ENCODE measurements around the gene TRIM8. TPM values are rescaled to one million over a fixed set of nuclear protein-coding genes. Genes with fewer than 3 reads are reported as not detected.

TRIM8 gene
- polyA plus RNA-seq, 3 donors, result 39.4 to 183 (median 41.4) TPM

DNA sequence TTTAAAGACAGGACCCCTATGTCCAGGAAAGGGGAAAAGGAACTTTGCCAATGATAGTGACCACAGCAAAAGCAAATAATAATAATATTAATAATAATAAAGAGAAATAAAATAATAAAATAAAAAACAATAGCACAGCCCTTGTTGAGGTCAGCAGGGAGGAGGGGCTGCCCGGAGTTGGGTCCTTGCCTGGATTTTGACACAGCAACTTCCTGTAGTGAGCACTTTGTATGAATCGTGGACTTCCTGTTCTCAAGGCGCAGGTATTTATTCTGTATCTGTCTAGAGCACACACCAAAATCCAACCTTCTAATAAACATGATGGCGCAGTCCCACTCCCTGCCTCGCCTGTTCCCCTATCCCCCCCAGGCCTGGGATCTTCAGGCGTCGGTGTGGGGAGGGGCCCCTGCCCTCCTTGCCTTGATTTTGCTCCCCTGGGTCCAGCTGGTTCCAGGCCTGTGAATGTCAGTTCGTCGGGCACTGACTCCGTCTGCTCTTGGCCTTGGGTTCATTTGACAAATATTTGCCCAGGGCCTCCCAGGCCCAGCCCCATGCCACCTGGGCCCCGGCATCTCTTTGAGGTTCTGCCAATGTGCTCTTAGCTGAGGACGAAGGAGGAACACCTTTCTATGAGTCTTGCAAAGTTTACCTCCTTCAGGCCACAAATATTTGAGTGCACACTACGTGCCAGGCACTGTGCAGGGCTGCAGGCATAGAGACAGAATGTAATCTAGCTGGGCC is 13.9 kb downstream of the TRIM8 start:
- peak overlapping the region in 4 of 7 donors; percentile 22 to 84 (median 79) for H3K27ac Mint-ChIP-seq
- H3K36me3 ChIP-seq (replicated peaks in 1 of 2; ENCODE audit: control insufficient read depth in 1 of 2, insufficient read depth in 2 of 2, low read length in 2 of 2), result peaks cover 54 to 62% of the 10 kb centered on the region in 2 donors
- H3K9ac ChIP-seq (ENCODE audit: insufficient read depth, low read length, poor library complexity, severe bottlenecking), result no peak overlapping the region
- peak overlapping the region; percentile 14 to 31 for H3K27ac ChIP-seq (ENCODE audit: low read depth in 1 of 2, low read length in 2 of 2)
- H2AFZ ChIP-seq (ENCODE audit: insufficient read depth, low read depth, low read length, poor library complexity, severe bottlenecking), result no peak overlapping the region
- H3K27me3 ChIP-seq (ENCODE audit: control insufficient read depth in 2 of 2, insufficient read depth in 2 of 2, low read length in 2 of 2), result no peaks in the 10 kb centered on the region
- H3K27me3 Mint-ChIP-seq (ENCODE audit: low read depth in 3 of 3), result peaks cover 0 to 2% (median 0%) of the 10 kb centered on the region in 3 donors
- no peak overlapping the region for H3K4me3 Mint-ChIP-seq
- peaks cover 41% of the 10 kb centered on the region for H3K79me2 ChIP-seq (ENCODE audit: insufficient read depth, low read length)
- H3K9me3 ChIP-seq (replicated peaks in 1 of 2; ENCODE audit: control insufficient read depth in 1 of 2, insufficient read depth in 1 of 2, low read length in 2 of 2), result no peaks in the 10 kb centered on the region
- no peak overlapping the region for H3K4me3 ChIP-seq (replicated peaks in 1 of 3; ENCODE audit: low read depth in 2 of 3, low read length in 3 of 3)
- peaks cover 84% of the 10 kb centered on the region for H4K20me1 ChIP-seq (ENCODE audit: insufficient read depth, low read length)
- no peak overlapping the region for H3K4me2 ChIP-seq (replicated peaks; ENCODE audit: extremely low read depth, low read length, poor library complexity, severe bottlenecking)
- TF ChIP-seq, protein P1, sequence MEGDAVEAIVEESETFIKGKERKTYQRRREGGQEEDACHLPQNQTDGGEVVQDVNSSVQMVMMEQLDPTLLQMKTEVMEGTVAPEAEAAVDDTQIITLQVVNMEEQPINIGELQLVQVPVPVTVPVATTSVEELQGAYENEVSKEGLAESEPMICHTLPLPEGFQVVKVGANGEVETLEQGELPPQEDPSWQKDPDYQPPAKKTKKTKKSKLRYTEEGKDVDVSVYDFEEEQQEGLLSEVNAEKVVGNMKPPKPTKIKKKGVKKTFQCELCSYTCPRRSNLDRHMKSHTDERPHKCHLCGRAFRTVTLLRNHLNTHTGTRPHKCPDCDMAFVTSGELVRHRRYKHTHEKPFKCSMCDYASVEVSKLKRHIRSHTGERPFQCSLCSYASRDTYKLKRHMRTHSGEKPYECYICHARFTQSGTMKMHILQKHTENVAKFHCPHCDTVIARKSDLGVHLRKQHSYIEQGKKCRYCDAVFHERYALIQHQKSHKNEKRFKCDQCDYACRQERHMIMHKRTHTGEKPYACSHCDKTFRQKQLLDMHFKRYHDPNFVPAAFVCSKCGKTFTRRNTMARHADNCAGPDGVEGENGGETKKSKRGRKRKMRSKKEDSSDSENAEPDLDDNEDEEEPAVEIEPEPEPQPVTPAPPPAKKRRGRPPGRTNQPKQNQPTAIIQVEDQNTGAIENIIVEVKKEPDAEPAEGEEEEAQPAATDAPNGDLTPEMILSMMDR (IDR thresholded peaks at IDR 0.05), result no peak
- no peaks in the 10 kb centered on the region for H3K9me3 Mint-ChIP-seq
- DNase-seq, result peak in 2 of 3 donors; percentile 34 to 35
- H3K4me1 ChIP-seq (ENCODE audit: control insufficient read depth in 1 of 2, insufficient read depth in 2 of 2, low read length in 2 of 2), result peaks cover 34 to 57% of the 10 kb centered on the region in 2 donors
- intact Hi-C loops (cut with micrococcal nuclease), result no loop called here
- H3K4me1 Mint-ChIP-seq, result peaks cover 55% of the 10 kb centered on the region
- H3K36me3 Mint-ChIP-seq, result peaks cover 51 to 67% of the 10 kb centered on the region in 2 donors
- 66% methylated on average over 8 of the region's 13 CpGs for WGBS (ENCODE audit: insufficient coverage)

DNA sequence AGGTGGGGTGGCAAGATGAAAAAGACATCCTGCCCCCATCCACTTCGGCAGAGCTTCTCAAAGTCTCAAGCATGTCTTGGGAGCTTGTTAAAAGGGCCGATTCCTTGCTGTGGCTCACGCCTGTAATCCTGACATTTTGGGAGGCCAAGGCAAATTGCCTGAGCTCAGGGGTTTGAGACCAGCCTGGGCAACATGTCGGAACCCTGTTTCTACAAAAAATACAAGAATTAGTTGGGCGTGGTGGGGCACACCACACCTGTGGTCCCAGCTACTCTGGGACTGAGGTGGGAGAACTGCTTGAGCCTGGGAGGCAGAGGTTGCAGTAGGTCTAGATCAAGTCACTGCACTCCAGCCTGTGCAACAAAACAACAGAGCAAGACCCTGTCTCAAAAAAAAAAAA is 14.5 kb downstream of the TRIM8 start:
- Mint-ChIP-seq H3K9me3 (no peaks in the 10 kb centered on the region), H3K36me3 (peaks cover 44 to 61% of the 10 kb centered on the region in 2 donors), H3K4me3 (no peak overlapping the region), H3K27me3 (ENCODE audit: low read depth in 3 of 3) (peaks cover 0 to 2% (median 0%) of the 10 kb centered on the region in 3 donors), H3K27ac (no peak overlapping the region), H3K4me1 (peaks cover 48% of the 10 kb centered on the region)
- intact Hi-C loops (cut with micrococcal nuclease), result no loop called here
- no peaks in the 10 kb centered on the region for H3K9me3 ChIP-seq (replicated peaks in 1 of 2; ENCODE audit: control insufficient read depth in 1 of 2, insufficient read depth in 1 of 2, low read length in 2 of 2)
- no peak overlapping the region for H3K9ac ChIP-seq (ENCODE audit: insufficient read depth, low read length, poor library complexity, severe bottlenecking)
- H4K20me1 ChIP-seq (ENCODE audit: insufficient read depth, low read length), result peaks cover 78% of the 10 kb centered on the region
- DNase-seq, result no peak
- no peak overlapping the region for H2AFZ ChIP-seq (ENCODE audit: insufficient read depth, low read depth, low read length, poor library complexity, severe bottlenecking)
- H3K27ac ChIP-seq (ENCODE audit: low read depth in 1 of 2, low read length in 2 of 2), result peak overlapping the region; percentile 14 to 31
- no peak overlapping the region for H3K4me3 ChIP-seq (replicated peaks in 1 of 3; ENCODE audit: low read depth in 2 of 3, low read length in 3 of 3)
- H3K4me1 ChIP-seq (ENCODE audit: control insufficient read depth in 1 of 2, insufficient read depth in 2 of 2, low read length in 2 of 2), result peaks cover 31 to 54% of the 10 kb centered on the region in 2 donors
- TF ChIP-seq, protein P1 (IDR thresholded peaks at IDR 0.05), result no peak
- no peak overlapping the region for H3K4me2 ChIP-seq (replicated peaks; ENCODE audit: extremely low read depth, low read length, poor library complexity, severe bottlenecking)
- H3K27me3 ChIP-seq (ENCODE audit: control insufficient read depth in 2 of 2, insufficient read depth in 2 of 2, low read length in 2 of 2), result no peaks in the 10 kb centered on the region
- peaks cover 34% of the 10 kb centered on the region for H3K79me2 ChIP-seq (ENCODE audit: insufficient read depth, low read length)
- peaks cover 48 to 55% of the 10 kb centered on the region in 2 donors for H3K36me3 ChIP-seq (replicated peaks in 1 of 2; ENCODE audit: control insufficient read depth in 1 of 2, insufficient read depth in 2 of 2, low read length in 2 of 2)
- 100% methylated on average over 3 of the region's 5 CpGs for WGBS (ENCODE audit: insufficient coverage)
